GM13976 (cell line): ENCODE measurements around the gene CYP4X1.
"Not testable (repeated sequence)": the region's sequence is repeated elsewhere in the genome, so short reads cannot be mapped to it uniquely, and the experiment has no call there.

ENCODE experiments used
- DNase-seq: peaks from one replicate; pipeline ENCODE4 v3.0.0; 2012; ENCODE audit warnings: low spot score
- in situ Hi-C: fragments of 300-500 bp; cut with MboI; formaldehyde crosslinking; loops from one replicate; pipeline ENCODE4 v1.12.0; 2022; ENCODE audit warnings: low sequenced_read_pairs, mixed read lengths, inconsistent platforms; ENCODE audit not compliant: unreplicated experiment
- TF ChIP-seq, protein P1 (sequence below): IDR thresholded peaks from 2 replicates; pipeline ENCODE4 v1.5.1; 2012; ENCODE audit warnings: borderline replicate concordance, mild to moderate bottlenecking; ENCODE audit not compliant: insufficient read depth; ENCODE audit errors: extremely low read depth, missing control alignments, control extremely low read depth

Gene CYP4X1

DNA sequence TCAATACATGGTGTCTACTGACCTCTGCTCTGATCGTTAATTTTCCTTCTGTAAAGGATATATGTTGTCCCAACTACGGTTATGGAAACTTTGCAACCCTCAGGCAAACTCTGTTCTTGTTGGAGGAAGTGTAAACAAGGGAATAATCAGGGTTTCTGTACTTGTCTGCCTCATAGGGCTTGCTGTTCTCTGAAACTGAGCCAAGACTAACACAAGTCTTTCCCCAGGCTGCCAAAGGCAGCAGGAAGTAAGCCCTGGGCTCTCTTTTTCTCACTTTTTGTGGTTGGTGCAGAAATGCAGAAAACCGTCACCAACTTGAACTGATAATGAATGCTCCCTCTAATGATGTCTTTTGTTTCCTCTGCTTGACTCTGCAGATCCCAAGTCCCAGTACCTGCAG, 7.6 kb downstream of the CYP4X1 start:
- no peak for DNase-seq
- in situ Hi-C loops = no loop called here
- TF ChIP-seq, protein P1, sequence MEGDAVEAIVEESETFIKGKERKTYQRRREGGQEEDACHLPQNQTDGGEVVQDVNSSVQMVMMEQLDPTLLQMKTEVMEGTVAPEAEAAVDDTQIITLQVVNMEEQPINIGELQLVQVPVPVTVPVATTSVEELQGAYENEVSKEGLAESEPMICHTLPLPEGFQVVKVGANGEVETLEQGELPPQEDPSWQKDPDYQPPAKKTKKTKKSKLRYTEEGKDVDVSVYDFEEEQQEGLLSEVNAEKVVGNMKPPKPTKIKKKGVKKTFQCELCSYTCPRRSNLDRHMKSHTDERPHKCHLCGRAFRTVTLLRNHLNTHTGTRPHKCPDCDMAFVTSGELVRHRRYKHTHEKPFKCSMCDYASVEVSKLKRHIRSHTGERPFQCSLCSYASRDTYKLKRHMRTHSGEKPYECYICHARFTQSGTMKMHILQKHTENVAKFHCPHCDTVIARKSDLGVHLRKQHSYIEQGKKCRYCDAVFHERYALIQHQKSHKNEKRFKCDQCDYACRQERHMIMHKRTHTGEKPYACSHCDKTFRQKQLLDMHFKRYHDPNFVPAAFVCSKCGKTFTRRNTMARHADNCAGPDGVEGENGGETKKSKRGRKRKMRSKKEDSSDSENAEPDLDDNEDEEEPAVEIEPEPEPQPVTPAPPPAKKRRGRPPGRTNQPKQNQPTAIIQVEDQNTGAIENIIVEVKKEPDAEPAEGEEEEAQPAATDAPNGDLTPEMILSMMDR = no peak

DNA sequence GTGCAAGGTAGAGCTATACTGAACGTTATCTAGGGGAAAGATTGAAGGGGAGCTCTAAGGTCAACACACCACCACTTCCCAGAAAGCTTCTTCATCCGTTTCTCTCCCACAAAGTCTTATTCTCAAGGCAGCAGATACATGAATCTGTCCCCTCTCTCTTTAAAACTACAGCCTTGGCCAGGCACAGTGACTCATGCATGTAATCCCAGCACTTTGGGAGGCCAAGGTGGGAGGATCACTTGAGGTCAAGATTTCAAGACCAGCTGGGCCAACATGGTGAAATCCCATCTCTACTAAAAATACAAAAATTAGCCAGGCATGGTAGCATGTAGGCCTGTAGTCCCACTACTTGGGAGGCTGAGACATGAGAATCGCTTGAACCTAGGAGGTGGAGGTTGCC, 8.1 kb downstream of the CYP4X1 start:
- in situ Hi-C loops = no loop called here
- TF ChIP-seq, protein P1 = no peak
- DNase-seq = no peak

DNA sequence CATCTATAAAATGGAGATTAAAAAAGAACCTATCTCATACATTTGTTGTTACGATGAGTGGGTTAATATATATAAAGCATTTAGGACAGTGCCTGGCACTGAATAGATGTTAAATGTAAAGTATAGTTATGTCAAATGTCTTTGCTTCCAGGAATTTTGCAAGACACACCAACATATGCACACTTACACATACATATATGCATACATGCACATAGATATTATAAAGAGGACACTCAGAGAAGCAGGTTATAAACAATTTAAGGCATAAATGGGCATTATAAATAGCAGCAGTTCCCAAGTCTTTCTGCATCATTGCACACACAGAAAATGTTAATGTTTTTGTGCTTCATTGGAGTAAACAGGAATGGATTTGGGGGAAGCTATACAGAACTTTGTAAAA, 13.3 kb downstream of the CYP4X1 start:
- DNase-seq = no peak
- in situ Hi-C loops = no loop called here
- TF ChIP-seq, protein P1 = no peak

DNA sequence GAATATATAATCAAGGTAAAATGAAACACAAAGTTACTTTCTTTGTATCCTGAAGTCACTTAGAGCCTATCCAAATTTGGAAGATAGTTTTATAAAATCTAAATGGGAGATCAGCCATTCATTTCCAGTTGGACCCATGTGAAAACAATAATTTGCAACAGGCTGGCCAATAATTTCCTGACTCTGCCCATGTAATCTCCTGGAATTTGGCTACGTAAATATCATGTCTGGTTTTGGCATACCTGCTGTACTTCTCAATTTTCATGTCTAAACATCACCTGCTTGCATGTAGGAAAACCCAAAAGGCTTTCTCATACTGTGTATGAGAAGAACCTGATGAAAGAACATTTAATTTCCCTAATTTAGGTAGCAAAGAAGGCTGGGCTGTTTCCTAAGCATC, 35.9 kb downstream of the CYP4X1 start:
- in situ Hi-C loops = no loop called here
- TF ChIP-seq, protein P1 = no peak
- DNase-seq = no peak

DNA sequence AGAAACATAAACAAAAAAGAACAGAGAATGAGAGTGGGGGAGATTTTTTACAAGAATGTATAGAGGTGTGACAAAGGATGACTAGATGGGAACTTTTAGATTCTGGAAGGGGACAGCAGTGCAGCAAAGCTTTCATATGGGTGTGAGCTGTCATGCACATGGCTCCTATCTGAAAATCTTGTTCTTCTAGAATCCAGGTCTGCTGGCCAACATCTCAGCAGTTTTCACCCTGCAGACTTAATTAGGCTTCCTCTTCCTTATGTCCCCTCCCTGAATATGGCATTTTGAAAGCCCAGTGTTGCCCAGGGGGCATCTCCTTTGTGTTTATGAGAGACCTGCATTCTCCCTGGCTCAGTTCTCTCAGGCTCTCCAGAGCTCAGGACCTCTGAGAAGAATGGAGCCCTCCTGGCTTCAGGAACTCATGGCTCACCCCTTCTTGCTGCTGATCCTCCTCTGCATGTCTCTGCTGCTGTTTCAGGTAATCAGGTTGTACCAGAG, 43.7 kb downstream of the CYP4X1 start, which contains the start of gene CYP4Z1:
Gene CYP4Z1 (plus strand): TSS at position 135 of the 498 bp plus-strand sequence. CDS start 260 bp downstream, at position 395.
- in situ Hi-C loops = no loop called here
- no peak for DNase-seq
- TF ChIP-seq, protein P1 = no peak

DNA sequence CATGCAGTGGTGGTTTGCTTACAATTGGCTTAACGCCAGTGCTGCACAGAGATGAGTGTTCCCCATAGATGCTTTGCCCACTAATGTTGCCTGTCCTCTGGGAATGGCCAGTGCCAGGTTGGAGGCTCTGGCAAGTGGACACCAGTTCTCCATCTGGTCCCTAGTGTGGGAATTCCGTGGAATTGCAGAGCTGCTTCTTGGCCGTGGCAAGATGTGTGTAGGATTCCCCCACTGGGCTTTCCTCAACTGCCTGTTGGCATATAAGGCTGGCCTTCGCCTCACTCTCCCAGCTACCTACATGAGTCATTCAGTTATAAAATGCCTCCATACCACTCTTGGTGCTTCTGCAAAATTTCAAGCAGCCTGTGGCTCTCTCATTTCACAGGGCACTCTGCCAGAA, 45.6 kb downstream of the CYP4X1 start:
- DNase-seq, in situ Hi-C loops: not testable (repeated sequence)

DNA sequence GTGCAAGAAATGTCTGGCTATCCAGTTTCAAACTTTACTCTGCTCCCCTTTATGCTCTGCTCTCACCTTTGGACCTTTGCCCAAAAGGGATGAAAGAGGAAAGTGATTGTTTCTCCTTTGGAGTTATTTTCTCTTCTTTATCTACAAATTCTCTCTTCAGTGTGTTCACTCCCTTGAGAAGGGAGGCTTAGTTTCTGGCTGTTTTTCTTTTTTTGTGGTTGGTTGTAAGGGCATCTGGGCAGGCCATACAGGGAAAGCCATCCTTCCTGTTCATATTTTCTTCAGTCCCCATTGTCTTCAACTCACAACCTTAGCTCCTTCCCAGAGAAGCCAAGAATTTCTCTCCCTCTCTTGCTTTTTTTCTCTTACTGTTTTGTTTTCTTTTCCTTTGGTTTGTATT, 46.0 kb downstream of the CYP4X1 start:
- in situ Hi-C loops, DNase-seq: not testable (repeated sequence)

DNA sequence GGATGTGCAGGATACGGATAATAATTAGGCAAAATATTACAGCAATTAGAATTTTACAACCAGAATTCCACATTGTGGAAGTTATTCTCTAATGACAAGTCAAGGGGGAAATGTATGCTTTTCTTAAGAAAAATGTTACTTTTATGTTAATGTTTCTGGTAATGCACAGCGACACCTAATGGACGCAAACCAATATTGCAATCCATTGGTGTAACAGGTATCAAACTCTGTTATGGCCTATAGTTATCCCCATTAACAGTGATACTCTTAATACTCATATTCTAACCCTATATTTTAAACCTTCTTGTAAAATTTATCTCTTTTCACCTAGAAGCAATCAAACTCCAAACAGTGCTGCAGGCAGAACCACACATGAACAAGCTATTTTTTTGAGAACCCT, 65.9 kb downstream of the CYP4X1 start:
- in situ Hi-C loops, DNase-seq: not testable (repeated sequence)
- TF ChIP-seq, protein P1 = peak; percentile 34

DNA sequence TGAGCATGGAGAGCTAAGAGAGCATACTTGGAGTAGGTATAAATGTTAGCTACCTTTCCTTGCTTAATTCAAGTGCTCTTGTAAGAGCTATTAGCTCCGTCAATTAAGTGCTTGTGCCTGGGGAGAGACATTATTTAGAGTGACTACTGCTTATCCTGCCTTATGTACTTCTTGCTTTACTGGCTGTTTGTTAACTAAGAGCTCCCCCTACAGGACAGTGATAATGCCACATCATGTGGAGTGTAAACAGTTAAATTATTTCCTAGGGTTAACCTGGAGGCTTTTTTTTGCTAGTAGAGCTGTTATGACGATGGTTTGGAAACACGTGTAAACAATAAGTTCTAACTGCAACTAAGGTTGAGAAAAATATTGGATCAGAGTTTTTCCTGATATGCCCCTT, 68.0 kb downstream of the CYP4X1 start:
- in situ Hi-C loops, DNase-seq: not testable (repeated sequence)
